Progenitor cell of endocrine pancreas (in vitro differentiated cells): ENCODE data around the gene DFFB. TPM values are rescaled to one million over a fixed set of nuclear protein-coding genes. Genes with fewer than 3 reads are reported as not detected.

Experiments
- DNase-seq: peaks from one replicate; pipeline ENCODE4 v3.0.0; 2021; ENCODE audit warnings: low spot score; ENCODE audit not compliant: unreplicated experiment
- H3K27ac Mint-ChIP-seq: 2 replicates; pipeline ENCODE4 v1.8.0; 2021; ENCODE audit warnings: mild to moderate bottlenecking, moderate library complexity, mixed read lengths
- H3K27me3 Mint-ChIP-seq: 2 replicates; pipeline ENCODE4 v1.8.0; 2021; ENCODE audit warnings: mixed read lengths
- H3K36me3 Mint-ChIP-seq: 2 replicates; pipeline ENCODE4 v1.8.0; 2022; ENCODE audit warnings: mixed read lengths; ENCODE audit not compliant: insufficient read depth
- H3K4me1 Mint-ChIP-seq: 2 replicates; pipeline ENCODE4 v1.8.0; 2021; ENCODE audit warnings: low read depth, mixed read lengths
- H3K4me3 Mint-ChIP-seq: 2 replicates; pipeline ENCODE4 v1.8.0; 2021; ENCODE audit warnings: low read depth, mild to moderate bottlenecking, moderate library complexity, mixed read lengths
- H3K9me3 Mint-ChIP-seq: 2 replicates; pipeline ENCODE4 v1.8.0; 2021; ENCODE audit warnings: low read depth, mixed read lengths
- total RNA-seq: library from RNA; stranded (reverse); gene quantifications from 2 replicates; pipeline ENCODE4 v1.2.1, GENCODE V29; 2021
- TF ChIP-seq, protein P1 (sequence below): fragments of 200-600 bp; sonication (generic); IDR thresholded peaks from one replicate; pipeline ENCODE4 v1.5.0; 2021; ENCODE audit warnings: antibody characterized with exemption, mild to moderate bottlenecking; ENCODE audit not compliant: unreplicated experiment

Gene DFFB
- total RNA-seq, 1 donor from 2014 or later: 11.9 TPM

DNA sequence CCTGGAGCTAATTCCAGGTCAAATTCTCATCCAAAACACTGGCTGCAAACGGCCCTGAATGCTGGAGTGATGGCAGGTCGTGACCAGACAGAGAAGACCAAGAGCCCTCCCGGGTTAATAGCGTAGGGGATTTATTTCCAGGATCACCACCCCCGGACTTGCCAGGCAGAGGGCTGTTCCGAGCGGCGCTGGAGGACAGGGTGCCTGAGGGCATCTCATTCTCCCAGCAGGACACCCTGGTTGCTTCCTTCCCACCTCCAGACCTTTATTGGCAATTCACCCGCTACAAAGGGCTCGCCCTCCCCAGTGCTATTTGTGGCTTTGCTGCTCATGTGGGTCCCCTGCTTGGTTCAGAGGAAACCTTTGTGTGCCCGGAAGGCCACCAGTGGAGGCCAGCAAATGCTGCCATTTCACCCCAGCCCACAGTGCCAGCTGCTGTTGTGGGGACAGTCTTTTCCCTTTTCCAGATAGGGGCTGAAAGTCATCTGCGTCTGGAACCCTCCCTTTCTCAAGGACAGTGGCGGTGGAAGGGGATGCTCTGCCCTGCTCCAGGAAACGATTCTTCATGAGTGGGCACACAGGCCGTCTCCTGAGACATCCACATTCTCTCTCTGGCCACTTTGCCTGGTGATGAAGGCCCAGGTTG, 61.8 kb downstream of the DFFB start:
- no peak for DNase-seq
- Mint-ChIP-seq H3K4me3 (no peak overlapping the region), H3K27me3 (peaks cover 6% of the 10 kb centered on the region), H3K27ac (no peak overlapping the region), H3K36me3 (no peaks in the 10 kb centered on the region), H3K4me1 (no peaks in the 10 kb centered on the region), H3K9me3 (no peaks in the 10 kb centered on the region)
- TF ChIP-seq, protein P1, sequence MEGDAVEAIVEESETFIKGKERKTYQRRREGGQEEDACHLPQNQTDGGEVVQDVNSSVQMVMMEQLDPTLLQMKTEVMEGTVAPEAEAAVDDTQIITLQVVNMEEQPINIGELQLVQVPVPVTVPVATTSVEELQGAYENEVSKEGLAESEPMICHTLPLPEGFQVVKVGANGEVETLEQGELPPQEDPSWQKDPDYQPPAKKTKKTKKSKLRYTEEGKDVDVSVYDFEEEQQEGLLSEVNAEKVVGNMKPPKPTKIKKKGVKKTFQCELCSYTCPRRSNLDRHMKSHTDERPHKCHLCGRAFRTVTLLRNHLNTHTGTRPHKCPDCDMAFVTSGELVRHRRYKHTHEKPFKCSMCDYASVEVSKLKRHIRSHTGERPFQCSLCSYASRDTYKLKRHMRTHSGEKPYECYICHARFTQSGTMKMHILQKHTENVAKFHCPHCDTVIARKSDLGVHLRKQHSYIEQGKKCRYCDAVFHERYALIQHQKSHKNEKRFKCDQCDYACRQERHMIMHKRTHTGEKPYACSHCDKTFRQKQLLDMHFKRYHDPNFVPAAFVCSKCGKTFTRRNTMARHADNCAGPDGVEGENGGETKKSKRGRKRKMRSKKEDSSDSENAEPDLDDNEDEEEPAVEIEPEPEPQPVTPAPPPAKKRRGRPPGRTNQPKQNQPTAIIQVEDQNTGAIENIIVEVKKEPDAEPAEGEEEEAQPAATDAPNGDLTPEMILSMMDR: no peak

DNA sequence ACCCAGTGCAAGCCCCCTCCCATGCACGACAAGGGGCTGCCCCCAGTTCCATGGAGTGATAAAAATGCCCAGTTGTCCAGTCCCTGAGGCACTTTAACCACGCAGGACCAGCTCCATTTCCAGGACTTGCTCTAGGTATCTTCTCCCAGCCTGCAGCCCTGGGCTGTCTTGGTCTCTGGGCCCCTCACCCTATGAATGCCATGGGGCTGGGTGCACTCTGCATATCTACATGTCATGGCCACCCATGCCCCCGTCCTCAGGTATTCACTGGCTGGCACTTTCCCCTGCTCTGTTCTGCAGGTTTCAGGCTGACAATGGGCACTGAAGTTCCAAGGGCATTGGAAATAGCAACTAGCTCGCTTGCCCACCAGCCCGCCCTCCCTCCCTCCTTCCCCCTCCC, 62.4 kb downstream of the DFFB start:
- no peaks in the 10 kb centered on the region for H3K4me1 Mint-ChIP-seq
- H3K36me3 Mint-ChIP-seq: no peaks in the 10 kb centered on the region
- DNase-seq: no peak
- H3K27ac Mint-ChIP-seq: no peak overlapping the region
- peaks cover 6% of the 10 kb centered on the region for H3K27me3 Mint-ChIP-seq
- TF ChIP-seq, protein P1: no peak
- H3K4me3 Mint-ChIP-seq: no peak overlapping the region
- no peaks in the 10 kb centered on the region for H3K9me3 Mint-ChIP-seq

DNA sequence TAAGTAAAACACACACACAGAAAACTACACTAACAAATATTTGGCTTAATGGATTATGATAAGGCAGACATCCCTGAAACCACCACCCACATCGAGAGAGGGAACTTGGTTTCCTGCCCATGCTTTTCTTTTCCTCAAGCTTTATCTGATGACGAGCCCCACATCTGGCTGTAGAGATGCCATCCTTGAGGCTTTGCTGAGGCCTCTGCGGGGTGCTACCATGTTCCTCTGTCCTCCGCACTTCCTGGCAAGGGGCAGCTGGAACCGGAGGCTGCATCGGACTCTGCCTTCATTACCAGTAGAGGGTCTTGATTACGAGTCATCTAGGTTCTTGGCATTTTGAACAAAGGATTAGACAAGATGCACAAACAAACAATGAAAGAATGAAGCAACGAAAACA, 64.5 kb downstream of the DFFB start:
- Mint-ChIP-seq H3K27ac (no peak overlapping the region), H3K36me3 (no peaks in the 10 kb centered on the region), H3K27me3 (peaks cover 15% of the 10 kb centered on the region), H3K4me3 (no peak overlapping the region), H3K9me3 (no peaks in the 10 kb centered on the region), H3K4me1 (no peaks in the 10 kb centered on the region)
- no peak for DNase-seq
- TF ChIP-seq, protein P1: no peak

DNA sequence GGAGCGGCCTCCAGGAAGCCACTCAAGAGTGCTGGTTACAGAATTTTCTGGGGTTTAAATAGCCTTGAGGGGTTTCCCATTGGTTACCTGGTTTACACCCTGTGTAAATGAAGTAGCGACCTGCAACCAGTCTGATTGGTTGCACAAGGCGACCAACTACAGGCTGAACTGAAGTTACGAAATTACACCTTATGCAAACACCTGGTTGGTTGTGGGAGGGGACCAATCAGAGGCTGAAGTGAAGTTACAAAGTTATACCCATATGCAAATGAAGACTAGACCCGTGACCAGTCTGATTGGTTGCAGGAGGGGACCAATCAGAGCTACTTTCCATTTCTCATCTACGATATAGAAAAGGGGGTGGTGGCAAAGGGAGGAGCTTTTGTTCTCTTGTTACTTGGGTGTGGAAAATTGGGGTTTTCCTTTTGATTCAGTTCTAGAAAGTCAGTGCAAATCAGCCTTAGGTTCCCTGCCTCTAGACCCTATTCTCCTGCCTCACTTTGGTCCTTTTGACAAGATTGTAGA, 65.0 kb downstream of the DFFB start:
- DNase-seq: no peak
- no peak overlapping the region for H3K4me3 Mint-ChIP-seq
- H3K4me1 Mint-ChIP-seq: no peaks in the 10 kb centered on the region
- peaks cover 3% of the 10 kb centered on the region for H3K9me3 Mint-ChIP-seq
- TF ChIP-seq, protein P1: no peak
- H3K27me3 Mint-ChIP-seq: peaks cover 18% of the 10 kb centered on the region
- no peaks in the 10 kb centered on the region for H3K36me3 Mint-ChIP-seq
- no peak overlapping the region for H3K27ac Mint-ChIP-seq

DNA sequence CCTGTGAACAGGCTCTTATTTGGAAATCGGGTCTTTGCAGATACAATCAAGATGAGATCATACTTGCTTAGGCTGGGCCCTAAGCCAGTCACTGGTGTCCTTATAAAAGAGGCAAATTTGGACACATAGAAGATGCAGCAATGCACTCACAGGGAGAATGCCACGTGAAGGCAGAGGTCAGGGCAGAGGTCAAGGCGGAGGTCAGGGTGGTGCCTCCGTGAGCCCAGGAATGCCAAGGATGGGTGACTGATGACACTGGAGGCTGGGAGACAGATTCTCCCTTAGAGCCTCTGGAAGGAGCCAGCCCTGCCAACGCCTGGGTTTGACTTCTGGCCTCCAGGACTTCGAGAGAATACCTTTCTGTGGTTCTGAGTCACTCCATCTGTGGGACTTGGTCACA, 65.6 kb downstream of the DFFB start:
- no peak overlapping the region for H3K4me3 Mint-ChIP-seq
- DNase-seq: no peak
- H3K27ac Mint-ChIP-seq: no peak overlapping the region
- TF ChIP-seq, protein P1: no peak
- no peaks in the 10 kb centered on the region for H3K4me1 Mint-ChIP-seq
- H3K36me3 Mint-ChIP-seq: no peaks in the 10 kb centered on the region
- H3K9me3 Mint-ChIP-seq: peaks cover 3% of the 10 kb centered on the region
- peaks cover 18% of the 10 kb centered on the region for H3K27me3 Mint-ChIP-seq
